ENCODE measurements around the gene PLSCR3. TPM values are rescaled to one million over a fixed set of nuclear protein-coding genes. Genes with fewer than 3 reads are reported as not detected.

The PLSCR3 gene
- total and polyA plus RNA-seq, 2 donors (not counting 3 experiments of a cell fraction or from before 2014, with no cell fraction given) = 59.9 to 94.8 TPM

GRCh38 chr17:7340179-7340578 lies 54.1 kb downstream of the PLSCR3 start:
- no TSS peak for BruUV-seq (replicated peaks)
- no peak overlapping the region for H3K4me2 ChIP-seq (ENCODE audit: insufficient read depth, low read length)
- no peak overlapping the region for H3K9ac ChIP-seq (replicated peaks; ENCODE audit: extremely low read depth, insufficient read depth, low read length)
- DNase-seq (ENCODE audit: low read depth, low spot score) (no peak), FAIRE-seq (no peak)
- ChIA-PET CTCF (interaction anchor here (2.8 kb wide), 1 partner anchor 11 kb away, joined by 8 read pairs; the partner anchor contains the start of gene NEURL4), POLR2A (no interaction called here)
- no peak overlapping the region for H2AFZ ChIP-seq (ENCODE audit: low read depth, low read length)
- no peaks in the 10 kb centered on the region for H3K79me2 ChIP-seq (ENCODE audit: control insufficient read depth, insufficient read depth, low read length)
- no peaks in the 10 kb centered on the region for H3K36me3 ChIP-seq (ENCODE audit: control insufficient read depth in 2 of 2, extremely low read depth in 1 of 2, insufficient read depth in 2 of 2, low read length in 2 of 2)
- no peak overlapping the region for H3K4me3 ChIP-seq (replicated peaks in 1 of 3; ENCODE audit: insufficient read depth in 1 of 3, low read depth in 1 of 3, low read length in 3 of 3)
- no peaks in the 10 kb centered on the region for H3K27me3 ChIP-seq (ENCODE audit: control insufficient read depth in 2 of 2, insufficient read depth in 2 of 2, low read length in 2 of 2)
- no peaks in the 10 kb centered on the region for H4K20me1 ChIP-seq (replicated peaks; ENCODE audit: control insufficient read depth, extremely low read depth, insufficient read depth, low read length)
- no peaks in the 10 kb centered on the region for H3K9me3 ChIP-seq (replicated peaks; ENCODE audit: control insufficient read depth, insufficient read depth, low read length)
- H3K27ac ChIP-seq (ENCODE audit: insufficient read depth, low read depth, low read length) = no peak overlapping the region
- dilution Hi-C loops (cut with MboI; ENCODE audit: extremely low pct_ligation_motif_present, low sequenced_read_pairs) = no loop called here
- TF ChIP-seq POLR2A (IDR thresholded peaks at IDR 0.05; ENCODE audit: low read depth, low read length) (no peak), EZH2 (IDR thresholded peaks at IDR 0.05; ENCODE audit: borderline replicate concordance, low read depth, low read length, severe bottlenecking) (no peak), MYC (IDR thresholded peaks at IDR 0.05; ENCODE audit: low read depth, low read length) (no peak), MAX (IDR thresholded peaks at IDR 0.05; ENCODE audit: insufficient read depth, insufficient read length) (no peak), GATA2 (IDR thresholded peaks at IDR 0.05; ENCODE audit: insufficient read depth, insufficient read length, low read depth, low read length) (no peak), POLR2AphosphoS5 (IDR thresholded peaks at IDR 0.05; ENCODE audit: insufficient read depth, low read depth, low read length) (no peak)
- TF ChIP-seq, protein P1, sequence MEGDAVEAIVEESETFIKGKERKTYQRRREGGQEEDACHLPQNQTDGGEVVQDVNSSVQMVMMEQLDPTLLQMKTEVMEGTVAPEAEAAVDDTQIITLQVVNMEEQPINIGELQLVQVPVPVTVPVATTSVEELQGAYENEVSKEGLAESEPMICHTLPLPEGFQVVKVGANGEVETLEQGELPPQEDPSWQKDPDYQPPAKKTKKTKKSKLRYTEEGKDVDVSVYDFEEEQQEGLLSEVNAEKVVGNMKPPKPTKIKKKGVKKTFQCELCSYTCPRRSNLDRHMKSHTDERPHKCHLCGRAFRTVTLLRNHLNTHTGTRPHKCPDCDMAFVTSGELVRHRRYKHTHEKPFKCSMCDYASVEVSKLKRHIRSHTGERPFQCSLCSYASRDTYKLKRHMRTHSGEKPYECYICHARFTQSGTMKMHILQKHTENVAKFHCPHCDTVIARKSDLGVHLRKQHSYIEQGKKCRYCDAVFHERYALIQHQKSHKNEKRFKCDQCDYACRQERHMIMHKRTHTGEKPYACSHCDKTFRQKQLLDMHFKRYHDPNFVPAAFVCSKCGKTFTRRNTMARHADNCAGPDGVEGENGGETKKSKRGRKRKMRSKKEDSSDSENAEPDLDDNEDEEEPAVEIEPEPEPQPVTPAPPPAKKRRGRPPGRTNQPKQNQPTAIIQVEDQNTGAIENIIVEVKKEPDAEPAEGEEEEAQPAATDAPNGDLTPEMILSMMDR (IDR thresholded peaks at IDR 0.05; ENCODE audit: extremely low read depth in 1 of 2, insufficient read depth in 1 of 2, low read depth in 1 of 2, low read length in 2 of 2) = no peak
- intact Hi-C loops (cut with micrococcal nuclease) = no loop called here
- H3K9me1 ChIP-seq (replicated peaks; ENCODE audit: control insufficient read depth, extremely low read depth, insufficient read depth, low read length) = no peaks in the 10 kb centered on the region
- no peaks in the 10 kb centered on the region for H3K4me1 ChIP-seq (ENCODE audit: control insufficient read depth, extremely low read depth, insufficient read depth, low read length)

Other genes with a start within 250 kb of the PLSCR3 start
Only the 30 nearest of the 38 such genes appear.
- gene ACADVL, start 174.6 kb downstream of the PLSCR3 start, total RNA-seq = 300 and 308 TPM in 2 replicates
- 376 and 423 TPM in 2 replicates for gene ACADVL, start 174.6 kb downstream of the PLSCR3 start, polyA plus RNA-seq
- gene DVL2, start 160.0 kb downstream of the PLSCR3 start, total RNA-seq = 52.1 and 55.9 TPM in 2 replicates
- 15.8 and 17.2 TPM in 2 replicates for gene DVL2, start 160.0 kb downstream of the PLSCR3 start, polyA plus RNA-seq
- gene PHF23, start 155.1 kb downstream of the PLSCR3 start, total RNA-seq = 54.7 and 56.2 TPM in 2 replicates
- 35.6 and 39.0 TPM in 2 replicates for gene PHF23, start 155.1 kb downstream of the PLSCR3 start, polyA plus RNA-seq
- 401 and 403 TPM in 2 replicates for gene GABARAP, start 152.1 kb downstream of the PLSCR3 start, total RNA-seq
- 882 and 1,043 TPM in 2 replicates for gene GABARAP, start 152.1 kb downstream of the PLSCR3 start, polyA plus RNA-seq
- 143 and 145 TPM in 2 replicates for gene CTDNEP1, start 142.8 kb downstream of the PLSCR3 start, total RNA-seq
- 130 and 137 TPM in 2 replicates for gene CTDNEP1, start 142.8 kb downstream of the PLSCR3 start, polyA plus RNA-seq
- gene ELP5, start 142.3 kb downstream of the PLSCR3 start, total RNA-seq = 41.6 and 44.4 TPM in 2 replicates
- 53.3 and 54.7 TPM in 2 replicates for gene ELP5, start 142.3 kb downstream of the PLSCR3 start, polyA plus RNA-seq
- 25.4 and 27.9 TPM in 2 replicates for gene CLDN7, start 132.0 kb downstream of the PLSCR3 start, total RNA-seq
- gene CLDN7, start 132.0 kb downstream of the PLSCR3 start, polyA plus RNA-seq = 24.9 and 25.7 TPM in 2 replicates
- 0.23 TPM in 1 of 2 replicates, not detected in the other for gene SLC2A4, start 112.8 kb downstream of the PLSCR3 start, total RNA-seq
- gene SLC2A4, start 112.8 kb downstream of the PLSCR3 start, polyA plus RNA-seq = 0.12 and 0.18 TPM in 2 replicates
- gene YBX2, start 99.9 kb downstream of the PLSCR3 start, total RNA-seq = 0.31 TPM in 1 of 2 replicates, not detected in the other
- gene YBX2, start 99.9 kb downstream of the PLSCR3 start, polyA plus RNA-seq = 0.15 and 0.18 TPM in 2 replicates
- 847 and 859 TPM in 2 replicates for gene EIF5A, start 86.9 kb downstream of the PLSCR3 start, total RNA-seq
- 650 and 689 TPM in 2 replicates for gene EIF5A, start 86.9 kb downstream of the PLSCR3 start, polyA plus RNA-seq
- 51.6 and 61.3 TPM in 2 replicates for gene GPS2, start 79.2 kb downstream of the PLSCR3 start, total RNA-seq
- 132 and 169 TPM in 2 replicates for gene GPS2, start 79.2 kb downstream of the PLSCR3 start, polyA plus RNA-seq
- gene NEURL4, start 65.2 kb downstream of the PLSCR3 start, total RNA-seq = 34.2 and 44.9 TPM in 2 replicates
- 24.3 and 32.0 TPM in 2 replicates for gene NEURL4, start 65.2 kb downstream of the PLSCR3 start, polyA plus RNA-seq
- gene ACAP1, start 58.0 kb downstream of the PLSCR3 start, total RNA-seq = not detected in 2 replicates
- 0.46 TPM in 1 of 2 replicates, not detected in the other for gene ACAP1, start 58.0 kb downstream of the PLSCR3 start, polyA plus RNA-seq
- 3.5 and 3.8 TPM in 2 replicates for gene KCTD11, start 42.4 kb downstream of the PLSCR3 start, total RNA-seq
- 6.5 and 6.7 TPM in 2 replicates for gene KCTD11, start 42.4 kb downstream of the PLSCR3 start, polyA plus RNA-seq
- not detected in 2 replicates for gene TMEM95, start 39.4 kb downstream of the PLSCR3 start, total RNA-seq
- not detected in 2 replicates for gene TMEM95, start 39.4 kb downstream of the PLSCR3 start, polyA plus RNA-seq
- gene TNK1, start 13.4 kb downstream of the PLSCR3 start, total RNA-seq = 0.58 and 0.67 TPM in 2 replicates
- 0.14 and 0.22 TPM in 2 replicates for gene TNK1, start 13.4 kb downstream of the PLSCR3 start, polyA plus RNA-seq
- 57.3 and 67.4 TPM in 2 replicates for gene TMEM256, start 9.6 kb upstream of the PLSCR3 start, total RNA-seq
- 148 and 218 TPM in 2 replicates for gene TMEM256, start 9.6 kb upstream of the PLSCR3 start, polyA plus RNA-seq
- 25.9 and 29.2 TPM in 2 replicates for gene NLGN2, start 13.3 kb upstream of the PLSCR3 start, total RNA-seq
- 15.4 and 15.5 TPM in 2 replicates for gene NLGN2, start 13.3 kb upstream of the PLSCR3 start, polyA plus RNA-seq
- gene SPEM1, start 25.8 kb upstream of the PLSCR3 start, total RNA-seq = not detected in 2 replicates
- not detected in 2 replicates for gene SPEM1, start 25.8 kb upstream of the PLSCR3 start, polyA plus RNA-seq
- not detected in 2 replicates for gene SPEM2, start 31.1 kb upstream of the PLSCR3 start, total RNA-seq
- not detected in 2 replicates for gene SPEM2, start 31.1 kb upstream of the PLSCR3 start, polyA plus RNA-seq
- gene SPEM3, start 34.3 kb upstream of the PLSCR3 start, total RNA-seq = not detected in 2 replicates
- not detected in 2 replicates for gene SPEM3, start 34.3 kb upstream of the PLSCR3 start, polyA plus RNA-seq
- 6.1 and 6.5 TPM in 2 replicates for gene TMEM102, start 40.9 kb upstream of the PLSCR3 start, total RNA-seq
- 5.8 and 8.4 TPM in 2 replicates for gene TMEM102, start 40.9 kb upstream of the PLSCR3 start, polyA plus RNA-seq
- 1.8 TPM in 1 of 2 replicates, not detected in the other for gene FGF11, start 45.0 kb upstream of the PLSCR3 start, total RNA-seq
- gene FGF11, start 45.0 kb upstream of the PLSCR3 start, polyA plus RNA-seq = 0.70 and 0.92 TPM in 2 replicates
- 5.4 and 5.6 TPM in 2 replicates for gene CHRNB1, start 50.5 kb upstream of the PLSCR3 start, total RNA-seq
- gene CHRNB1, start 50.5 kb upstream of the PLSCR3 start, polyA plus RNA-seq = 9.3 and 9.6 TPM in 2 replicates
- 26.5 and 27.4 TPM in 2 replicates for gene ZBTB4, start 85.1 kb upstream of the PLSCR3 start, total RNA-seq
- gene ZBTB4, start 85.1 kb upstream of the PLSCR3 start, polyA plus RNA-seq = 15.1 and 15.7 TPM in 2 replicates
- gene SLC35G6, start 86.9 kb upstream of the PLSCR3 start, total RNA-seq = not detected in 2 replicates
- not detected in 2 replicates for gene SLC35G6, start 86.9 kb upstream of the PLSCR3 start, polyA plus RNA-seq
- 145 and 151 TPM in 2 replicates for gene POLR2A, start 89.8 kb upstream of the PLSCR3 start, total RNA-seq
- 25.1 and 45.9 TPM in 2 replicates for gene POLR2A, start 89.8 kb upstream of the PLSCR3 start, polyA plus RNA-seq
- 21.0 and 28.4 TPM in 2 replicates for gene TNFSF12, start 154.5 kb upstream of the PLSCR3 start, total RNA-seq
- gene TNFSF12, start 154.5 kb upstream of the PLSCR3 start, polyA plus RNA-seq = 39.4 and 40.5 TPM in 2 replicates
- gene TNFSF13, start 164.2 kb upstream of the PLSCR3 start, total RNA-seq = 3.7 and 5.4 TPM in 2 replicates
- gene TNFSF13, start 164.2 kb upstream of the PLSCR3 start, polyA plus RNA-seq = 3.6 and 4.3 TPM in 2 replicates
- gene SENP3, start 167.4 kb upstream of the PLSCR3 start, total RNA-seq = 56.5 and 63.4 TPM in 2 replicates
- 91.6 and 96.5 TPM in 2 replicates for gene SENP3, start 167.4 kb upstream of the PLSCR3 start, polyA plus RNA-seq

Measured in endothelial cell of umbilical vein (primary cell).